ENCODE measurements around the gene ITGA7. TPM values are rescaled to one million over a fixed set of nuclear protein-coding genes. Genes with fewer than 3 reads are reported as not detected.

ITGA7 gene
- total RNA-seq, 1 experiment from 2014 or later: 2.7 TPM

DNA sequence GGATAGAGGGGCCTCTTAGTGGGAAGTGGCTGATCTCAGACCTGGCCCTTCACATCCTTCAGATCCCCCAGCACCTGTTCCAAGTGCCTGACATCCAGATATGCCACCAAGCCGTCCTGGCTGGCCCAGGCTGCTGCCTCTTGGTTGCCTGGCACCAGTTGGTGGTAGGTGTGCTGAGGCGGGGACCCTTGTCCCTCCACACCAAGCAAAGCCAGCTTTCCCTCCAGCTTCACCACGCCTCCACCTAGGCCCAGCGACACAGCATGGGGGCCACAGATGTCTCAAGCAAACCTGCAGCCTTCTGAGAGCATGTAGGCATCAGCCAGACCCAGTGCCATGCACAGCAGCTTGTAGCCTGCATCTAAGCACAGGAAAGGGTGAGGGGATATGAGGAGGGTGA is 24.6 kb upstream of the ITGA7 start:
- ChIA-PET POLR2A (ENCODE audit: unreplicated experiment) (no interaction called here), CTCF (no interaction called here)
- Histone ChIP-seq H3K27ac (no peak overlapping the region), H3K79me2 (ENCODE audit: low read depth) (peaks cover 10% of the 10 kb centered on the region), H3K4me3 (no peak overlapping the region), H3K9me3 (ENCODE audit: insufficient read depth, low read depth) (no peaks in the 10 kb centered on the region), H3F3A (ENCODE audit: insufficient read depth, low read depth) (peaks cover 18% of the 10 kb centered on the region; the same call in 1 of the 2 replicates), H3K9me2 (ENCODE audit: insufficient read depth) (no peaks in the 10 kb centered on the region), H3K36me3 (ENCODE audit: low read depth) (no peaks in the 10 kb centered on the region), H3K27me3 (ENCODE audit: insufficient read depth, low read depth) (no peaks in the 10 kb centered on the region), H3K4me2 (no peak overlapping the region), H2AFZ (no peak overlapping the region), H3K4me1 (replicated peaks; ENCODE audit: insufficient read depth) (peaks cover 12% of the 10 kb centered on the region), H4K20me1 (ENCODE audit: insufficient read depth) (peaks cover 4% of the 10 kb centered on the region)
- intact Hi-C loops (cut with micrococcal nuclease; ENCODE audit: unreplicated experiment): no loop called here
- TF ChIP-seq, protein P1, sequence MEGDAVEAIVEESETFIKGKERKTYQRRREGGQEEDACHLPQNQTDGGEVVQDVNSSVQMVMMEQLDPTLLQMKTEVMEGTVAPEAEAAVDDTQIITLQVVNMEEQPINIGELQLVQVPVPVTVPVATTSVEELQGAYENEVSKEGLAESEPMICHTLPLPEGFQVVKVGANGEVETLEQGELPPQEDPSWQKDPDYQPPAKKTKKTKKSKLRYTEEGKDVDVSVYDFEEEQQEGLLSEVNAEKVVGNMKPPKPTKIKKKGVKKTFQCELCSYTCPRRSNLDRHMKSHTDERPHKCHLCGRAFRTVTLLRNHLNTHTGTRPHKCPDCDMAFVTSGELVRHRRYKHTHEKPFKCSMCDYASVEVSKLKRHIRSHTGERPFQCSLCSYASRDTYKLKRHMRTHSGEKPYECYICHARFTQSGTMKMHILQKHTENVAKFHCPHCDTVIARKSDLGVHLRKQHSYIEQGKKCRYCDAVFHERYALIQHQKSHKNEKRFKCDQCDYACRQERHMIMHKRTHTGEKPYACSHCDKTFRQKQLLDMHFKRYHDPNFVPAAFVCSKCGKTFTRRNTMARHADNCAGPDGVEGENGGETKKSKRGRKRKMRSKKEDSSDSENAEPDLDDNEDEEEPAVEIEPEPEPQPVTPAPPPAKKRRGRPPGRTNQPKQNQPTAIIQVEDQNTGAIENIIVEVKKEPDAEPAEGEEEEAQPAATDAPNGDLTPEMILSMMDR (conservative IDR thresholded peaks at IDR 0.05): no peak
- no peak for TF ChIP-seq EZH2 (IDR thresholded peaks at IDR 0.05; ENCODE audit: low read depth)
- no peak for DNase-seq
- no TSS peak for BruUV-seq (replicated peaks)

DNA sequence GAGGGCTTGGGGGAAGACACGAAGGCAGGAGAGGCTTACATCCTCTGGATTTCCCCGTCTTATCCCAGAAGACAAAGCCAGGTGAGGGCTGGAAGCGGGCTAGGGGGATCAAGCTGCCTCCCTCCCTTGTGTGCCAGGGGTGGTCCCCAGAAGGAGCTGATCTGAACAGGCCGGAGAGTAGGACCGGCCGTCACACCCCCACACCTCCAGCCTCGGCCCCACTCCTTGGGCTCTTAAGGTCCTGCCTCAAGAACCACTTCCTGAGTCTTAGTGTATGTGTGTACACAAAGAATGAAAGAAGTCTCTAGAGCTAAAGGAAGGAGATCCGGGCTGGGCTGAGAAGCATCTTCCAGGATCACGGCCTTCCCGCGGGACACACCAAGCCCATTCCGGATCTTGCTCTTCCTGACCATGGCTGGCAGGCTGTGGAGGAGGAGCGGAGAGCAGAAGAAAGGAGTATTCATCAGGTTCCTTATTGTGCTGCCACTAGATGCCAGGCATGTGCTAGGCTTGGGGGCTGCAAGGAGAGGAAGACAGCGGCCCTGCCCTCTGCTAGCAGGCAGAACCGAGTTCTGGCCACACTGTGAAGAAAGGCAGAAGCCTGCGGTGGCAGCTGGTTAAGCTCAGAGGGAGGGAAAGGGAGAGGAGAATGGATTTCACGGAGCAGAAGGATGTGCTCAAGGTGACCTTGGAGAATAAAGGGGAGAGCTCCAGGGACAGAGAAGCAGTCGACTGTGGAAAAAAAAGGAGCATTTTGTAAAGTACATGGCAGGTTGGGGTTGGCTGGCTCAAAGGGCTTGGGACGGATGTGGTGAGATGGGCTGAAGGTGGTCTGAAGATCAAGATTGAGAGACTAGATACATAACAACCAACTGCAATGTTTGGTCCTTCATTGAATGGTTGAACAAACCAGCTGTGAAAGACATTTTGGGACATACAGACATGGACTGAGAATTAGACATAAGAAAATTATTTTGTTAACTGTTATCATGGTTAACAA is 22.4 kb upstream of the ITGA7 start:
- ChIA-PET POLR2A (ENCODE audit: unreplicated experiment) (interaction anchor here (0.6 to 1.3 kb wide), 3 partner anchors 9 to 361 kb away, joined by 3 to 7 read pairs (median 6); no protein-coding TSS in a partner anchor), CTCF (interaction anchor here (0.6 to 1.5 kb wide), 3 partner anchors 8 to 252 kb away, joined by 3 to 21 read pairs (median 3); no protein-coding TSS in a partner anchor)
- DNase-seq: no peak
- BruUV-seq (replicated peaks): no TSS peak
- H3K4me1 ChIP-seq (replicated peaks; ENCODE audit: insufficient read depth): peaks cover 21% of the 10 kb centered on the region
- H3K9me3 ChIP-seq (ENCODE audit: insufficient read depth, low read depth): no peaks in the 10 kb centered on the region
- peaks cover 24% of the 10 kb centered on the region for H4K20me1 ChIP-seq (ENCODE audit: insufficient read depth)
- H3K4me3 ChIP-seq: peak overlapping the region; percentile 100
- H3F3A ChIP-seq (ENCODE audit: insufficient read depth, low read depth): peaks cover 30% of the 10 kb centered on the region; the same call in 1 of the 2 replicates
- H3K79me2 ChIP-seq (ENCODE audit: low read depth): peaks cover 21% of the 10 kb centered on the region
- no peaks in the 10 kb centered on the region for H3K9me2 ChIP-seq (ENCODE audit: insufficient read depth)
- no peak for TF ChIP-seq EZH2 (IDR thresholded peaks at IDR 0.05; ENCODE audit: low read depth)
- TF ChIP-seq, protein P1 (conservative IDR thresholded peaks at IDR 0.05): no peak
- peak overlapping the region; percentile 83 for H3K4me2 ChIP-seq
- peak overlapping the region; percentile 77 for H2AFZ ChIP-seq
- peak overlapping the region; percentile 84 for H3K27ac ChIP-seq
- H3K27me3 ChIP-seq (ENCODE audit: insufficient read depth, low read depth): no peaks in the 10 kb centered on the region
- intact Hi-C loops (cut with micrococcal nuclease; ENCODE audit: unreplicated experiment): loop anchor here (10.0 kb wide), 1 partner anchor 735 kb away; no protein-coding TSS in a partner anchor
- peaks cover 5% of the 10 kb centered on the region; the same call in 1 of the 2 replicates for H3K36me3 ChIP-seq (ENCODE audit: low read depth)

All from PC-9 (cell line).